ENCODE results near the gene RASA3.
"Not testable (repeated sequence)": the region's sequence is repeated elsewhere in the genome, so short reads cannot be mapped to it uniquely, and the experiment has no call there.

RASA3 gene

GRCh38 chr13:113991191-113991669, 141.2 kb downstream of the RASA3 start:
- DNase-seq (ENCODE audit: low read depth) = no peak
- H3K4me3 ChIP-seq (ENCODE audit: low read length) = no peak overlapping the region
- no peak for TF ChIP-seq CTCF (conservative IDR thresholded peaks at IDR 0.05; ENCODE audit: low read depth, low read length)

GRCh38 chr13:113990321-113990837, 142.0 kb downstream of the RASA3 start:
- TF ChIP-seq CTCF (conservative IDR thresholded peaks at IDR 0.05; ENCODE audit: low read depth, low read length) = no peak
- no peak overlapping the region for H3K4me3 ChIP-seq (ENCODE audit: low read length)
- DNase-seq (ENCODE audit: low read depth) = no peak

- H3K4me3 ChIP-seq (ENCODE audit: low read length) = no peak overlapping the region
- TF ChIP-seq CTCF (conservative IDR thresholded peaks at IDR 0.05; ENCODE audit: low read depth, low read length) = no peak
- DNase-seq (ENCODE audit: low read depth) = no peak
These were observed 142.7 kb downstream of the RASA3 start for GRCh38 chr13:113989585-113990300.

GRCh38 chr13:113988859-113989258, 143.6 kb downstream of the RASA3 start:
- not testable (repeated sequence) for DNase-seq (ENCODE audit: low read depth); H3K4me3 ChIP-seq (ENCODE audit: low read length)

GRCh38 chr13:113982296-113982661, 150.1 kb downstream of the RASA3 start:
- DNase-seq (ENCODE audit: low read depth) = no peak
- no peak for TF ChIP-seq CTCF (conservative IDR thresholded peaks at IDR 0.05; ENCODE audit: low read depth, low read length)
- H3K4me3 ChIP-seq (ENCODE audit: low read length) = no peak overlapping the region

- DNase-seq (ENCODE audit: low read depth) = no peak
- TF ChIP-seq CTCF (conservative IDR thresholded peaks at IDR 0.05; ENCODE audit: low read depth, low read length) = no peak
- no peak overlapping the region for H3K4me3 ChIP-seq (ENCODE audit: low read length)
These were observed 150.7 kb downstream of the RASA3 start for GRCh38 chr13:113981611-113982295.

GRCh38 chr13:113981194-113981605, 151.2 kb downstream of the RASA3 start:
- no peak overlapping the region for H3K4me3 ChIP-seq (ENCODE audit: low read length)
- peak; percentile 51 for DNase-seq (ENCODE audit: low read depth)
- no peak for TF ChIP-seq CTCF (conservative IDR thresholded peaks at IDR 0.05; ENCODE audit: low read depth, low read length)

Data from retinal pigment epithelial cell (primary cell).